Tibial artery (tissue), 4 donors: ENCODE data around the gene SGTA.

Experiments used
- DNase-seq, 2 donors: peaks; one replicate each; pipeline ENCODE4 v3.0.0-alpha.2; 2019
- H3K27ac ChIP-seq, 2 donors: fragments of 200-600 bp; sonication (generic) in 1 of 2; 1 replicate in 1 of 2; 2 replicates in 1 of 2; pipeline ENCODE4 v1.5.1; 2018 to 2019; ENCODE audit warnings: mild to moderate bottlenecking in 1 of 2
- H3K27me3 ChIP-seq, 2 donors: fragments of 200-600 bp; sonication (generic) in 1 of 2; one replicate each; pipeline versions ENCODE4 v1.5.1 to v1.6.0; 2016 to 2019
- H3K36me3 ChIP-seq, 3 donors: fragments of 200-600 bp; sonication (generic) in 2 of 3; one replicate each; pipeline ENCODE4 v1.5.1; 2016 to 2019; ENCODE audit warnings: mild to moderate bottlenecking in 2 of 3
- H3K4me1 ChIP-seq, 4 donors: fragments of 200-600 bp; sonication (generic) in 2 of 4; 1 replicate in 3 of 4; 2 replicates in 1 of 4; pipeline ENCODE4 v1.5.1; 2016 to 2019
- H3K4me3 ChIP-seq, 2 donors: fragments of 200-600 bp; sonication (generic) in 1 of 2; 1 replicate in 1 of 2; 2 replicates in 1 of 2; pipeline ENCODE4 v1.5.1; 2018 to 2019; ENCODE audit warnings: mild to moderate bottlenecking in 2 of 2
- H3K9me3 ChIP-seq, 3 donors: fragments of 200-600 bp; sonication (generic) in 1 of 3; one replicate each; pipeline ENCODE4 v1.5.1; 2016 to 2019
- CTCF ChIP-seq, 2 experiments: fragments of 200-600 bp in 1 of 2; fragments of 450-650 bp in 1 of 2; IDR thresholded peaks; one replicate each; pipeline ENCODE4 v1.5.1; 2017 to 2019; ENCODE audit warnings: antibody characterized with exemption in 2 of 2, mild to moderate bottlenecking in 1 of 2, moderate library complexity in 1 of 2
- intact Hi-C: fragments of 100-400 bp; cut with DNase I; formaldehyde crosslinking; loops from one replicate; pipeline ENCODE4 v1.15.0; 2023; ENCODE audit warnings: low total_unique reads

Gene SGTA

GRCh38 chr19:2798158-2798685 is 15.1 kb upstream of the SGTA start:
- no peak for DNase-seq
- peaks cover 4 to 96% (median 48%) of the 10 kb centered on the region in 3 donors for H3K36me3 ChIP-seq
- intact Hi-C loops = no loop called here
- H3K4me3 ChIP-seq = no peak overlapping the region
- no peak for TF ChIP-seq CTCF (IDR thresholded peaks at IDR 0.05)
- no peaks in the 10 kb centered on the region for H3K4me1 ChIP-seq
- no peaks in the 10 kb centered on the region for H3K9me3 ChIP-seq
- H3K27ac ChIP-seq = no peak overlapping the region
- no peaks in the 10 kb centered on the region for H3K27me3 ChIP-seq

- H3K9me3 ChIP-seq = no peaks in the 10 kb centered on the region
- intact Hi-C loops = no loop called here
- TF ChIP-seq CTCF (IDR thresholded peaks at IDR 0.05) = no peak
- no peak for DNase-seq
- no peak overlapping the region for H3K4me3 ChIP-seq
- H3K27ac ChIP-seq = no peak overlapping the region
- H3K27me3 ChIP-seq = no peaks in the 10 kb centered on the region
- H3K4me1 ChIP-seq = no peaks in the 10 kb centered on the region
- peaks cover 4 to 96% (median 48%) of the 10 kb centered on the region in 3 donors for H3K36me3 ChIP-seq
These were observed 14.2 kb upstream of the SGTA start for GRCh38 chr19:2797280-2797679.

GRCh38 chr19:2796659-2797266 is 13.7 kb upstream of the SGTA start:
- Histone ChIP-seq H3K4me1 (no peaks in the 10 kb centered on the region), H3K9me3 (no peaks in the 10 kb centered on the region), H3K27ac (no peak overlapping the region), H3K4me3 (no peak overlapping the region), H3K36me3 (peaks cover 4 to 97% (median 50%) of the 10 kb centered on the region in 3 donors), H3K27me3 (no peaks in the 10 kb centered on the region)
- no peak for TF ChIP-seq CTCF (IDR thresholded peaks at IDR 0.05)
- intact Hi-C loops = no loop called here
- DNase-seq = no peak

GRCh38 chr19:2795827-2796658 is 13.0 kb upstream of the SGTA start:
- intact Hi-C loops = no loop called here
- no peak for TF ChIP-seq CTCF (IDR thresholded peaks at IDR 0.05)
- no peak overlapping the region for H3K27ac ChIP-seq
- no peaks in the 10 kb centered on the region for H3K4me1 ChIP-seq
- no peaks in the 10 kb centered on the region for H3K9me3 ChIP-seq
- no peak overlapping the region for H3K4me3 ChIP-seq
- no peaks in the 10 kb centered on the region for H3K27me3 ChIP-seq
- no peak for DNase-seq
- peaks cover 4 to 97% (median 50%) of the 10 kb centered on the region in 3 donors for H3K36me3 ChIP-seq

- no peaks in the 10 kb centered on the region for H3K4me1 ChIP-seq
- no peak overlapping the region for H3K27ac ChIP-seq
- intact Hi-C loops = no loop called here
- H3K4me3 ChIP-seq = no peak overlapping the region
- H3K36me3 ChIP-seq = peaks cover 0 to 86% (median 40%) of the 10 kb centered on the region in 3 donors
- DNase-seq = no peak
- H3K27me3 ChIP-seq = no peaks in the 10 kb centered on the region
- no peaks in the 10 kb centered on the region for H3K9me3 ChIP-seq
- no peak for TF ChIP-seq CTCF (IDR thresholded peaks at IDR 0.05)
These were observed 10.5 kb upstream of the SGTA start for GRCh38 chr19:2793577-2793976.
